NCI-H1092 (cell line): ENCODE results near the gene COL4A3.

Experiments
- DNase-seq: peaks from one replicate; lab custom pipeline; 2025; lab: John Stamatoyannopoulos, UW

The COL4A3 gene

DNA sequence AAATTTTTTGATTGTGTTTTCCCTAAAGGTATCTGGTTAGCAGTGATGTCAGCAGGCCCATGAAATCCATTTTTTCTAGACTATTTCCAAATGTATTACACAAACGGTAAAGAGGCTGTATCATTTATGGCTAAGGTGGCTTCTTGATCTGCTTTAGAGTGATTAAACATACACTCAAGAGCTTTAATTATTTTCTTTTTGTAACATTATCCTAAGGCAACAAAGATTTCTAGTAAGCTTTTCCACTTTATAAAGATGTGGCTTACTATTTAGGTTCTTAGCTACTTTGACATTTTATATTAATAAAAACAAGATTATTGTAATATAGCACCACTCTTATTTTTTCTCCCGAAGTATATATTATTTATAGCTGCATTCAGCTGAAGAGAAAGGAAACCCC lies 177.1 kb downstream of the COL4A3 start:
- DNase-seq, result no peak

DNA sequence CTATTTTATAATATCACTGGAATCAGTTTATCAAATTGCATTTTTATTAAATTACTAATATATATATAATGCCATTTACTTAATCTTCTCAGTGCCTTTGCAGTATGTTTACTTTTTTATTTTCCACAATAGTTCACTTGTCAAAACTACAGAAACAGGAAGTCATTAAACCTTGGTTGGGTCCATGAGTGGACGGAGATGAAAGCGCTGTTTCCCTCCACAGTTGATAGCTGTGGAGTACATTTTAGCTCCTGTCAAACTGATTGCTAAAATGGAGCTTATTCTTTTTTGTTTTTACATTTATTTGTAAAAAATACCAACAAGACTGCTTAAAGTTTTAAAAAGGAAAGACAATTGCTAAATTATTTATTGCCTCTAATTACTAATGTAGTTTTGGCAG lies 179.8 kb downstream of the COL4A3 start:
- DNase-seq, result no peak

- DNase-seq, result no peak
Measured at GRCh38 chr2:227347117-227347516, 182.7 kb downstream of the COL4A3 start.

GRCh38 chr2:227348324-227348723 lies 183.9 kb downstream of the COL4A3 start:
- no peak for DNase-seq

DNA sequence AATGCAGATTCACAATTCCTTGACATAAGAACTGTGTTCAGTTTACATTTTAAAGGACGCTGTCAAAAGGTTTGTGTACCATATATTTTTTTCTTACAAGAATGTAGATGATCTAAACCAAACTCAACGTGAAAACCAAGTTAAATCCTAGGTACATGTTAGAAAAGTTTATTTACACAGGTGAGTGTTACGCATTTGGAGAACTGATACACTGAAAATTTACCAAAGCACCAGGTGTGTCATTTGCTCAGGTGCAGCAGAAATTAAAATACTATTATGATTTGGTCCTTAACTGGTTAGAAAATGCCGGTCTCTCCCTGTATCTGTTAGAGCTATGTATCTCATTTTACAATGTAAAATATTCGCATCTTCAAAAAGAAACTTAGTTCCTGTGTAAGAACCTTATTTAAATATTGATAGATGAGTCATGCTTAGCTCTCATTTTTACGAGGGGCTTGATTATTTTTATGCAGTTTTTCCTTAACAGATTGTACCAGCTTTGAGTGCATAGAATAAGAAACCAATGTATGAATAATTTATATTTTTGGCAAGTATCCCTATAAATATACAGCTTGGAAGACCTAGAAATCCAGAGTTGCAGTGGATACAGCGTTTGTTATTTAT lies 185.7 kb downstream of the COL4A3 start:
- no peak for DNase-seq

GRCh38 chr2:227351639-227352038 lies 187.2 kb downstream of the COL4A3 start:
- DNase-seq, result no peak

DNA sequence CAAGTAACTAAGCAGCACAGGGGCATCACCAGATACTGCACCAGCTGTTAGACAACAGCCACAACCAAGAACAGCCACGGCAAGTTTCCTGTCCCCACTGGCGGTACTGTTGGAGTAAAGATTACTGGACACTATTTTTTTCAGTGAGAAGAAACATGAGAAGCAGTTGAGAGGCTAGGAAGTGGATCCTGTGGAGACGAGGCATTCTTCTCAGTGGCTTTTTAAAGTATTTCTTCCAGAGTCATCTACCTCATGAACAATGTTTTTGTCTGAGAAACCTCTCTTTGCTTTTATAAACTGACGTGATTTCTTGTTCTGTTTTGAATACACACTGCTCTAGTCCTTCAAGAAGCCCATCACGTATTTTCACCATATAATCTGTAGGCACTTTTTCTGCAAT lies 195.9 kb downstream of the COL4A3 start:
- DNase-seq, result no peak

DNA sequence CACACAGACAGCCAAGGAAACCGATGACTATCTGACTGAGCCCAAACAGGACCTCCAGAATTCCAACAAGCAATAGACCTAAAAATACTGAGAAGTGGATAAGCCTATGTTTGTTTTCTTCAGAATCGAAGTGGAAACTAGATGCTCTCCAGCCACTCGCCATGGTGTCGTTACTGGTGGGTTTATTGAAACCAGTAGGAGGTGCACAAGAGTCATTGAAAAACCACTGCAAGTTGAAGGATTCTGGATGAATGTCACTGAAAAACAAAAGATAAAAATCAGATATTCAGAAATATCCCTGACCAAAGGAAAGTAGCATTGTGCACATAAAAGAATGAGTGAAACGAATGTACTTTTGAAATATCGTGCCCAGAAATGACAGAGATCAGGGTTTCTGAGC lies 199.3 kb downstream of the COL4A3 start:
- DNase-seq, result no peak
